ENCODE data around the gene MAPK13.
A peak's percentile ranks its signal among the peaks of the same experiment; 100 is the strongest.
"Not testable (repeated sequence)": the region's sequence is repeated elsewhere in the genome, so short reads cannot be mapped to it uniquely, and the experiment has no call there.

The MAPK13 gene

DNA sequence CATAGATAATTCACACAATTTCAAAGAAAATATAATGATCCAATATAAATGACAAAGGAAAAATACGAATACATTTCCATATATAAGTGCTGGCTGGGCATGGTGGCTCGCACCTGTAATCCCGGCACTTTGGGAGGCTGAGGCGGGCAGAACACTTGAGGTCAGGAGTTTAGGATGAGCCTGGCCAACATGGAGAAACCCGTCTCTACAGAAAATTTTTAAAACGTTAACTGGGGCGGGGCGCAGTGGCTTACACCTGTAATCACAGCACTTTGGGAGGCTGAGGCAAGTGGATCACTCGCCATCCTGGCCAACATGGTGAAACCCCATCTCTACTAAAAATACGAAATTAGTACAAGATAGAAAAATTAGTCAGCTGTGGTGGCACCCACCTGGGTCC is 14.9 kb upstream of the MAPK13 start:
- DNase-seq: no peak

- DNase-seq: no peak
Observed at GRCh38 chr6:36116066-36116864, 14.0 kb upstream of the MAPK13 start.

GRCh38 chr6:36116943-36117342 is 13.4 kb upstream of the MAPK13 start:
- no peak for DNase-seq

DNA sequence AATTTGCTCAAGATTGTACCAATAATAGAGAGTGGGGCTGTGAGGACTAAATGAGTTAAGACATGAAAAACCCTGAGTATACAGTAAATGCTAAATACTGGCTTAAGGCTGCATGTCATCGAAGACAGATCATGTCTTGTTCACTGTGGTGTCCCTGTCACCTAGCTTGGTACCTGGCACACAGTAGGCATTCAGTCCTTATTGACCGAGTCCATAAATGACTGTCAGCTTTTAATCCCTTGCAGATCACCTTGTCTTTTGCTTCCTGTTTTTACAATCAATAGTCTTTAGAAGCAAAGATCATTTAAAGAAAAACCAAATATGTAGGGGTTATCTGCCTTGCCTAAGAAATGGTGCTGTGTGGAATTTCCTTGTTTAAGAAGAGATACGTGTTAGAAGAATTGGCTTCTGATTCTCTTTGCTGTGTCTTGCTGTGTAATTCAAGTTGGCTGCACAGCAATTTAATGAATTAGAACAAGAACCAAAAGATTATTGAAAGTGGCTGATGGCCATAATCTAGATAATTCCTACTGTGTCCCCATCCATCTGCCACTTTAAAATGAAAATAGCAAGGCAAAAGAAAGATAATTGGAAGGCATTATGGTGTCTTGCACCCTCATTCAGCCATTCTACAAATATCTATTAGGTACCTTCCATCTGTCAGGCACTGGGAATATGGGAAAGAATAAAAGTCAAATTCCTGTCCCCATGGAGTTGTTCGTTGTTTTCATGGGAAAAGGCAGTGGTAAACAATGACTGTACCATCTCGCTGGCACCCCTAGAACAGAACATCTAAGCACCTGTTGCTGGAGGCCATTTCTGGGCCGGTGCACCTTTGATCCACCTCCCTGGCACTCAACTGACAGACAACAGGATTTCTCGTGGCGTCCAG is 12.4 kb upstream of the MAPK13 start:
- no peak for DNase-seq

DNA sequence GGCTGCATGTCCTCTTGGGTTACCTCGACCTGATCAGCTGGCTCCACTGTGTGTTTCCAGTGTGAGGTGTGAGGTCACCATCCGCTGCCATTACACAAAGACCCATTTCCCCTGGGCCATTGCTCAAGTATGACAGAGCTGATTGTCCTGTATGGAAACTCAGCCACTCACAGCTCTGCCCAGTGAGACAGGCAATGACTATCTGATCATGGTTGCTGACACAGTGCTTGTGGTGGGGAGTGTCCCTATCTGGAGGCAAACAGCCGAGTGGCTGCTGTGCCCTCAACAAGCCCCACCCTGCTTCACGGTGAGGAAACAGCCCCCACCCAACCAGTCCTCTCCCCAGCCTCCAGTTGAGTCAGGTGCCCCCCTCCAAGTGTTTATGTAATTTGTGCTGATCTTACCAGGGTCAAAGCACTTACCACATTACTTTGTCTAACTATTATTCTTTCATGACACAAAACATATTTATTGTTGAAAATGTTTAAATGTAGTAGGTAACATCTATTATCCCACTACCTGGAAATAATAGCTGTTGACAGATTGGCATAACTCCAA is 11.7 kb upstream of the MAPK13 start:
- DNase-seq: no peak

DNA sequence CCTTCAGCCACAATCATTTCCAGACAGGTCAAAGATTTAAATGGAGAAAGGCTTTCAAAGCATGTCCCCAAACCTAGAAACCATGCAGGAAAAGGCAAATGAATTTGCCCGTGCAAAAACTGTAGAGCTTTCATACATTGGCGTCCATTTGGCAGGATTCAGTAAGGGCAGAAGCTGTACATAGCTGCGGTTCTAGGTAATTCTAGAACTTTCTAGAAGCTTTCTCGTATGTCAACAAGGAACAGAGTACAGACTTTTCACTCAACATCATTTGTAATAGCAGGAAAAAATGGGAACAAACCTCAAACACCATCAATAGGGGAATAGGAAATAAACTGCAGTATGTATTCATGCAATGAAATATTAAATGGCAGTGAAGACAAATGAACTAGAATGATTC is 11.1 kb upstream of the MAPK13 start:
- no peak for DNase-seq

- no peak for DNase-seq
Observed at GRCh38 chr6:36120018-36120417, 10.3 kb upstream of the MAPK13 start.

GRCh38 chr6:36120539-36120938 is 9.8 kb upstream of the MAPK13 start:
- DNase-seq: no peak

DNA sequence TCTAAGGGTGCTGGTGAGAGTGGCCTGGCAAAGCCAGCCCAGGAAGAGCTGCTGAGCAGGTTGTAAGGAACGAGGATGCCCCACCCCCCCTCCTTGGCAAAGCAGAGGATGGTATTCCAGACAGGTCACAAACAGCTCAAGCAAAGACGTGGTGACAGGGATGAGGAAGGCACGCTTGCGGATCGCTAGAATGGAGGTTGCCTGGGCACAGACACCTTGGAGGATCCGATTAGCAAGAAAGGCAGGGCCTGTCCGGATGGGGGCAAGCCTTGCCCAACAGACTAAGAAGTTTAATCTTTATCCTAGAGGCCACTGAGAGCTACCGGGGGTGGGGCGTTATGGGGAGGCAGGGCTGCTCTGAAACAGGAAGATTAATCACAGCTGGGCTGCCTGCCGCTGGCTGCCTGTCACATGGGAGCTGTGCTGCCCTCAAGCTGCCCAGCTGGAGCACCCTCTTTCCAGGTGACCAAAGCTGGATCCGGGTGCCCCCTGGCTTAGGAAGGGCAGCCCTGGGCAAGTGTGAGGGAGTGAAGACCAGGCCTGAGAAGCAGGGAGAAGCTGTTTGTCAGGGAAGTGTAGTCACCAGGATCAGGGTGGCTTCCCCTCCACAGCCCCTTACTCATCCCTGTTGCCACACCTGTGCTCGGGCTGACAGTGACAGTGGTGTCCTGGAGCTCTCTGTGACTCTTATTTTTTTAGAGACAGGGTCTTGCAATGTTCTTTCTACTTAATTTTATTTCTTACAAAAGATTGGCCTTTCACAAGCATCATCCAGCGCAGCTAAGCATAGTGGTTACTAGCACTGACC is 9.1 kb upstream of the MAPK13 start:
- DNase-seq: no peak

DNA sequence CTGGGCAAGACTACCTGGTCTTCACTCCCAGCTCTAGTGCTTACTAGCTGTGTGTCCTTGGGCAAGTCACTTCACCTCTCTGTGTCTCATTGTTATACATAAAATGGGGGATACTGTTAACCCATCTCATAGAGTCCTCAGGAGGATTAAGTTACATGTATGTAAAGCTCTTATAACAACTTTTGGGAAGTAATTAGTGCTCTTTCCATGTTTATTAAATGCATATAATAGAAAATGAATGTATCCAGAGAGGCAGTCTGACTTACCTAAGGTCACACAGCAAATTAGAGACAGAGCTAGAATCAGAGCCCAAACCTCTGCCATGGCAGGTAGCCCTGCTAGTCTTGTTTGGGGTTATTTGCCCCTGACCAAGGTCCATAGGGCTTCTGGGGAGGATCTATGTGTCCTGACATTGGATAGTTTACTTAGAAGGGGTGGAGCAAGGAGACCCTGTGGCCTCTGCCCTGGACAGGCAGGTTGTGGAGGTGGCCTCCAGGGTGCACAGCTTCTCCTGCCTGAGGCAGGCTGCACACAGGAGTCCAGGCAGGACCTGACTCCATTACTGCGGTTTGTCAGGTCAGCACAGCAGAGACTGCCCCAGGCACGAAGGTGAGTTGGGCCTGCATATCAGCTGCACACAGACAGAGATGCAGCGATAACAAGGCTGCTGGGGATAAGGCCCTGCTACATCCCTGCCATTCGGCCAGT is 8.4 kb upstream of the MAPK13 start:
- DNase-seq: no peak

- no peak for DNase-seq
Observed at GRCh38 chr6:36122495-36123269, 7.6 kb upstream of the MAPK13 start.

GRCh38 chr6:36123270-36124139 is 6.8 kb upstream of the MAPK13 start:
- peak; percentile 61 to 72 for DNase-seq

DNA sequence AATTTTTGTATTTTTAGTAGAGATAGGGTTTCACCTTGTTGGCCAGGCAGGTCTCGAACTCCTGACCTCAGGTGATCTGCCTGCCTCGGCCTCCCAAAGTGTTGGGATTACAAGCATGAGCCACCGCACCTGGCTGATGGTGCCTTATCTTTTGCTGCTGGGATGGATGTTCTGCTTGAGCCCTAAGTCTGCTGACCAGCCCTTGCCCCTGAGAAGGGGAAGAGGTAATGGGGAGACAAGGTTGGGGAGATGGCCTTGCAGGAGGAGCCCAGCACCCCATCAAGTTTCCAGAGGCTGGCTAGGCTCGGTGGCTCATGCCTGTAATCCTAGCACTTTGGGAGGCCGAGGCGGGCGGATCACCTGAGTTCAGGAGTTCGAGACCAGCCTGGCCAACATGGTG is 6.0 kb upstream of the MAPK13 start:
- not testable (repeated sequence) for DNase-seq

GRCh38 chr6:36124881-36125280 is 5.4 kb upstream of the MAPK13 start:
- no peak for DNase-seq

- DNase-seq: no peak
Observed at GRCh38 chr6:36125575-36125974, 4.7 kb upstream of the MAPK13 start.

DNA sequence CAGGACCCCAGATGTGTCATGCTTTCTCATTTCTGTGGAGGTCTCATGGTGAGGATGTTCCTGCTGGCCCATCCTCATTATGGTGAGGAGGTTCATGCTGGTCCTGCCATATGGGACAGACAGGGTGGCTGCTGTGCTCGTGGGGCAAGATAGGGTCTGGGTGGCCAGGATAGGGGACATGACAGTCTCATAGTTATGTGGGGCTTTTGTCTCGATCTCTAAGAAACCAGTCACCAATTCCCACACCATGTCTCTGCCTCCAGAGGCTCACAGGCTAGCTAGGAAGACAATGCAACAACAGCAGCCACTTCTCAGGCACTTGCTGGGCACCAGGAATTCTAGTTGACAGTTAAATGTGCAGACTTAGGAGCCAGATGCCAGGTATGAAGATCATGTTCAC is 4.2 kb upstream of the MAPK13 start:
- no peak for DNase-seq

DNA sequence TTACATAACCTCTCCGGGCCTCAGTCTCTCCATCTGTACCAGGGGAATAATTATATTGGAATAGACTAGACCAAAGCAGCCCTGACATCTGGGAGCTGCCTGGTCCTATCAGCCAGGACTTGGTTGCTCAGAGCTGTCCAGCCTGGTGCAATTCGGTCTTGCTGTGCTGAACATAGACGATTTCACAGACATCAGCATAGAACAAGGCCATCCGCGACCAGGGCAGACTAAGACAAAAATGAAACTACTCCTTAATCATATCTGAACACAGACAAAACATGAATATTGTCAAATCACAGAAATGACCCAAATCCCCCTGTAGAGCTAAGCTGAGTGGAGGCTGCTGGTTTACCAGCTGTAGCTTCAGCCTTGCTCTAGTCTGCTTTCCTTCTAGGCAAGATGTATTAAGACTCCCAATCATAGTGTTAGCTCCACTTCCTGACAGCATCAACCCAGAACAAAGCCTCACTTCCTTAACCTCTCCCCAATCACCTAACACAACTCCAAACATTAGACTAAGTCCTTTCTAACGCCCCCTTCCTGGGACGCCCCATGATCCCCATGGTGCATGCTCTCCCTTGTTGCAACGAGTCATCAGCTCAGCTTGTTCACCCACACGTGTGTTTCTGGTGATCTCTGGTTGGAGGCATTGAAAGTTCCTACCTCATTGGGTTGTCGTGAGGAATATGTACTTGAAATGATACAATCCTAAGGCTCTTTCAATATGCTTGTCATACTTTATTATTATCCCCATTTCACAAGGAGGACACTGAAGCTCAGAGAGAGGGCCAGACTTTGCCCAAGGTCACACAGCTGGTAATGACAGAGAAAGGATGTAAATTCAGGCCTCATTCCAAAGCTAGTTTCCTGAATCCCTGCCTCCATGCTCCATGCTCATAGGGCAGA is 3.5 kb upstream of the MAPK13 start:
- DNase-seq: no peak

- no peak for DNase-seq
Observed at GRCh38 chr6:36127462-36128016, 2.8 kb upstream of the MAPK13 start.

DNA sequence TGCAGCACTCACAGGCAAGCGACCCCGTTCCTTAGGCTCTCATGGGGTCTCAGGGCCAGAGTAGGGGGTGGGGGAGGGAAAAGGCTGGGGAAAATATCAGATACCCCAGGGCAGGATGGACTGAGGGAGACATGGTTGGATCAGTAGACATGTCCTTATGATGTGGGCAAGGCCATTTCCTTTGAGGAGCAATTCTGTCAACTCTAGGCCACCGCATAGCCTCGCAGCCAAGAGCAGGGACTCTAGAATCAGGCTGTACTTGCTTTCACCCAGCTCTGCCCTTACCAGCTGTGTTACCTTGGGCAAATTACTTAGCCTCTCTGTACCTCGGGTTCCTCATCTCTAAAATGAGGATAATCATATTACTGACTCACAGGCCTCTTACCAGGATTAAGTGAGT is 2.2 kb upstream of the MAPK13 start:
- no peak for DNase-seq
